ENCODE data around the gene CD93.

CD93 gene

DNA sequence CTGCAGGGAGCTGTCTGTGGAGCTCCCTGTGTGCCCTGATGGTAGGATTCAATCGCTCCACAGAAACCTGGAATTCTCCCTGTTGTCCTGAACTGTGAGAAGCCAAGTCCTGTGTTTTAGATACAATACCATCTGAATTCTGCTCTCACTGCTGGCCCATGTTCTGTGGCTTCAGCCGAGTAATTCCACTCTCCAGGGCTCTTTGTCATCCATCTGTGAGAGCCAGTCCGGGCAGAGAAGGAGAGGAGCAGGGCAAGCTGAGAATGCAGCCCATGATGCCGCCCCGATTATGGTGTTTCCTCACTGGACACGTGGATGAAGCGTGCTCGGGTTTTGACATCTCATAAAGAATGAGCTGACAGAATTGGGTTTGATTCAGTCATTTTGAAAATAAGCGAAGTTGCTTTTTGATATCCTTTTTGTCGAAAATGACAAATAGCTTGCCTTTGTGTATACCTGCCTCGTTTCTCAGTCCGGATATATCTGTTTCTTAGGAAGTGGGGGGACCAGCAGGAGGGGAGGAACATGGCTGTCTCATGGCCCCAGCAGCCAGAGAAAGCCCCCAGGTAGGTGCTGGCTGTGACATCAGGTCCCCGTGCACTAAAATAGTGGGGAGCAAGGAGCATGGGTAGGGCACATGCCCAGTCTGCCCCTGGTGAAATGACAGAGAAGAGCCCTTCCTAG is 8.2 kb upstream of the CD93 start:
- TF ChIP-seq ZNF384 (IDR thresholded peaks at IDR 0.05): no peak
- no peak for TF ChIP-seq L3MBTL2 (conservative IDR thresholded peaks at IDR 0.05)
- TF ChIP-seq FOXM1 (IDR thresholded peaks at IDR 0.05; ENCODE audit: borderline replicate concordance): no peak
- no peak for TF ChIP-seq SUZ12 (IDR thresholded peaks at IDR 0.05)
- TF ChIP-seq TARDBP (IDR thresholded peaks at IDR 0.05): no peak
- no peak for TF ChIP-seq ELF4 (IDR thresholded peaks at IDR 0.05)
- TF ChIP-seq BHLHE40 (IDR thresholded peaks at IDR 0.05; ENCODE audit: borderline replicate concordance): no peak
- no peak for TF ChIP-seq FOXA1 (IDR thresholded peaks at IDR 0.05)
- TF ChIP-seq FOXK2 (IDR thresholded peaks at IDR 0.05): no peak
- no peak for DNase-seq (ENCODE audit: extremely low spot score)
- CTCF ChIA-PET: interaction anchor here (0.7 kb wide), 1 partner anchor 77 kb away, joined by 3 read pairs; no protein-coding TSS in a partner anchor
- POLR2A ChIA-PET: no interaction called here

DNA sequence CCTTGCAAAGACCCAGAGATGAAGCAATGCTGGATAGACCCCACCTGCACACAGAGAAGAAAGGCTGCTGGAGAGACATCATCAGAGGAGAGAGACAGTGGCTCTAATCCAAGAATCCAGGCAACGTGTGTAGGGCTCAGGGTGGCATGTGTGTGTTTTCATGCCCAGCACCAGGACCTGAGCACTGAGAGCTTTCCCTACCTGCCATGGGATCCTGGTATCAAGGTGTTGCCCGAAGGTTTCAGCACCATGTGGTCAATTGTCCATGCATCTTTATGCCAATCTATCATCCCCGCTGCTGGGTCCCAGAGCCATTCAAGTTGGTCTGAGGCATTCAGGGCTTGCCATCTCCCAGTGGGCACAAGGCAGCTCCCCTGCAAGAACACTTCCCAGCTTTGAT is 7.5 kb upstream of the CD93 start:
- DNase-seq (ENCODE audit: extremely low spot score): no peak
- CTCF ChIA-PET: interaction anchor here (0.7 kb wide), 1 partner anchor 77 kb away, joined by 3 read pairs; no protein-coding TSS in a partner anchor
- POLR2A ChIA-PET: no interaction called here
- TF ChIP-seq FOXA1 (IDR thresholded peaks at IDR 0.05) (no peak), BHLHE40 (IDR thresholded peaks at IDR 0.05; ENCODE audit: borderline replicate concordance) (no peak), ELF4 (IDR thresholded peaks at IDR 0.05) (no peak), FOXM1 (IDR thresholded peaks at IDR 0.05; ENCODE audit: borderline replicate concordance) (no peak), SUZ12 (IDR thresholded peaks at IDR 0.05) (no peak), LEF1 (IDR thresholded peaks at IDR 0.05; ENCODE audit: borderline replicate concordance) (no peak), HDGF (IDR thresholded peaks at IDR 0.05; ENCODE audit: borderline replicate concordance) (no peak)

DNA sequence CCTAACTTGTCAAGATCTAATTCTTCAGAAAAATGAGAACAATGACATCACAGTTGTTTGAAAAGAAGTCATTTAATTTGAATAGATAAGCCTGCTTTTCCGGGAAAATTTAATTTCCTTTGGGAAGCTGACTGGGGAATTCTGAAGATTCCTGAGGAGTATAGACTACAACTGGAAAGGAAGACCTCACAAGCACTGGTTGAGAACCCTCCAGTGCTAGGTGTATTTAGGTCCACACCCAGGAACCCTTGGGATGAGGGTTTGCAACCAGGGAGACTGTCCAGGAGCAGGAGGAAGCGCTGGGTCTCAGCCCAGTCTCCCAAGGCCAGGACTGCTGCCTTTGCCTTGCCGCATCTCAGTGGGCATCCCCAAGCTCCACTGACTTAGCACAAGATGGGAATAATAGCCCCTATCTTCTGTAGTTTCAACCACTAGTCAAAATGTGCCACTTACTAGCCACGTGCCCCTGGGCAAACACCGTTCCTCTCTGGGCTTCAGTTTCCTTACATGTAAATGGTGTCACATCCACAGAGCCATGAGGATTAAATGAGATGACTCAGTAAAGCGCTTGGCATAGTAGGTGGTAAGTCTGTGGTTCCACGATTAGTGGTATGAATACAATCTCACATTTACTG is 6.9 kb upstream of the CD93 start:
- DNase-seq (ENCODE audit: extremely low spot score): no peak
- POLR2A ChIA-PET: interaction anchor here (1.0 kb wide), 1 partner anchor 17 kb away, joined by 3 read pairs; no protein-coding TSS in a partner anchor
- TF ChIP-seq LEF1 (IDR thresholded peaks at IDR 0.05; ENCODE audit: borderline replicate concordance) (no peak), FOXM1 (IDR thresholded peaks at IDR 0.05; ENCODE audit: borderline replicate concordance) (no peak), NFRKB (IDR thresholded peaks at IDR 0.05) (no peak), L3MBTL2 (conservative IDR thresholded peaks at IDR 0.05) (no peak), FOXA1 (IDR thresholded peaks at IDR 0.05) (no peak), SUZ12 (IDR thresholded peaks at IDR 0.05) (no peak), ZNF384 (IDR thresholded peaks at IDR 0.05) (no peak), ELF4 (IDR thresholded peaks at IDR 0.05) (no peak), TARDBP (IDR thresholded peaks at IDR 0.05) (no peak), BHLHE40 (IDR thresholded peaks at IDR 0.05; ENCODE audit: borderline replicate concordance) (no peak), HDGF (IDR thresholded peaks at IDR 0.05; ENCODE audit: borderline replicate concordance) (no peak), ARNT (IDR thresholded peaks at IDR 0.05) (no peak)
- TF ChIP-seq, protein P1, sequence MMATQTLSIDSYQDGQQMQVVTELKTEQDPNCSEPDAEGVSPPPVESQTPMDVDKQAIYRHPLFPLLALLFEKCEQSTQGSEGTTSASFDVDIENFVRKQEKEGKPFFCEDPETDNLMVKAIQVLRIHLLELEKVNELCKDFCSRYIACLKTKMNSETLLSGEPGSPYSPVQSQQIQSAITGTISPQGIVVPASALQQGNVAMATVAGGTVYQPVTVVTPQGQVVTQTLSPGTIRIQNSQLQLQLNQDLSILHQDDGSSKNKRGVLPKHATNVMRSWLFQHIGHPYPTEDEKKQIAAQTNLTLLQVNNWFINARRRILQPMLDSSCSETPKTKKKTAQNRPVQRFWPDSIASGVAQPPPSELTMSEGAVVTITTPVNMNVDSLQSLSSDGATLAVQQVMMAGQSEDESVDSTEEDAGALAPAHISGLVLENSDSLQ (IDR thresholded peaks at IDR 0.05): no peak
- CTCF ChIA-PET: interaction anchor here (1.1 kb wide), 1 partner anchor 14 kb away, joined by 5 read pairs; no protein-coding TSS in a partner anchor

DNA sequence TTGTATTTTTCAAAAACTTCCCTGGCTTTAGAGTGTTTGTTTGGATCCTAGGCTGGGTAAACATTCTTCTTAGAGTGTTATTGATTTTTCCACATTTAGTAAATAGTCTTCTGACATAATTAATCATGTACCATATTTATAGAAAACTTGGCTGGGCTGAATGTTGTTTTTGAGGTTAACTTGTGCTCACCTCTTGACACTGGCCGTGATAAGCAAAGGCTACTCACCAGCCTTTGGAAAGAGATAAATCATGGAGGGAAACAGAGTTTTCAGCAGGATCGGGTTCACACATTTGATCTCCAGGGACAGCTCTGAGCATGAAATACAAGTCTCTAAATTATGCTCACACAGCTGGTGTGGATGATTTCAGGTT is 6.2 kb upstream of the CD93 start:
- CTCF ChIA-PET: interaction anchor here (0.7 to 1.1 kb wide), 2 partner anchors 13 to 1372 kb away, joined by 3 to 5 read pairs; no protein-coding TSS in a partner anchor
- DNase-seq (ENCODE audit: extremely low spot score): no peak
- POLR2A ChIA-PET: interaction anchor here (1.0 kb wide), 1 partner anchor 17 kb away, joined by 3 read pairs; no protein-coding TSS in a partner anchor
- TF ChIP-seq LEF1 (IDR thresholded peaks at IDR 0.05; ENCODE audit: borderline replicate concordance) (no peak), ARNT (IDR thresholded peaks at IDR 0.05) (no peak), TARDBP (IDR thresholded peaks at IDR 0.05) (no peak), NFRKB (IDR thresholded peaks at IDR 0.05) (no peak), SP1 (IDR thresholded peaks at IDR 0.05) (no peak), L3MBTL2 (conservative IDR thresholded peaks at IDR 0.05) (no peak), HDGF (IDR thresholded peaks at IDR 0.05; ENCODE audit: borderline replicate concordance) (no peak), ELF4 (IDR thresholded peaks at IDR 0.05) (no peak), CTBP1 (IDR thresholded peaks at IDR 0.05; ENCODE audit: borderline replicate concordance) (no peak), ZNF384 (IDR thresholded peaks at IDR 0.05) (no peak), SUZ12 (IDR thresholded peaks at IDR 0.05) (no peak), BHLHE40 (IDR thresholded peaks at IDR 0.05; ENCODE audit: borderline replicate concordance) (no peak), FOXA1 (IDR thresholded peaks at IDR 0.05) (no peak), FOXM1 (IDR thresholded peaks at IDR 0.05; ENCODE audit: borderline replicate concordance) (no peak), FOXK2 (IDR thresholded peaks at IDR 0.05) (no peak)

DNA sequence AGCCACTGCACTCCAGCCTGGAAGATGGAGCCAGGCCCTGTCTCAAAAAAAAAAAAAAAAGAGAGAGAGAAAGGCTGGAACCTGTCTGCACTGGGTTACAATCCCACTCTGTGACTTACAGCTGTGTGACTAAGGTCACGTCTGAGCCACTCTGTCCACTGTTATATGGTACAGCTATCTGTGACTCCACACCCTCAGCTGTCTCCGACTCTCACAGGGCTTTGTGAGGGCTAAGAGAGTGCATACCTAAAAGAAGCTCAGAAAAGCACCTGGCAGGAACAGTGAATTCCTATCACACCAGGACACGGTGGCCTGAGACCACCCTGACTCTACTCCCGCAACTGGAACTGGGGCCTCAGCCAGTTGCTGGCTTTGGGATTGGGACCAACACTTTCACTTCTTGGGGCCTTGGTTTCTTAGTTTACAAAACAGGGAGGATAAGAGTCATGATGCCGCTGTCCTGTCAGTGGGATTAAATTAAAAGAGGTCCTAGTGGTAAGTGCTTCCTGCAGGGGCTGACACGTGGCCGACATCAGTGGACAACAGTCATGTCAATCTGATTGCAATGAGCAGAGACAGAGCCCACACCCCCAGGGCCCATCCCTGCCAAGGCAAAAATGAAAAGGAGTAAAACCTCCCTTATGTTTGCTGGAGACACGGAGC is 5.7 kb upstream of the CD93 start:
- CTCF ChIA-PET: interaction anchor here (0.7 to 1.1 kb wide), 2 partner anchors 12 to 1372 kb away, joined by 3 to 5 read pairs; no protein-coding TSS in a partner anchor
- TF ChIP-seq CTBP1 (IDR thresholded peaks at IDR 0.05; ENCODE audit: borderline replicate concordance): no peak
- TF ChIP-seq ZNF384 (IDR thresholded peaks at IDR 0.05): no peak
- no peak for TF ChIP-seq TARDBP (IDR thresholded peaks at IDR 0.05)
- TF ChIP-seq SUZ12 (IDR thresholded peaks at IDR 0.05): no peak
- TF ChIP-seq HDGF (IDR thresholded peaks at IDR 0.05; ENCODE audit: borderline replicate concordance): no peak
- POLR2A ChIA-PET: interaction anchor here (1.0 kb wide), 1 partner anchor 16 kb away, joined by 3 read pairs; no protein-coding TSS in a partner anchor
- DNase-seq (ENCODE audit: extremely low spot score): no peak

DNA sequence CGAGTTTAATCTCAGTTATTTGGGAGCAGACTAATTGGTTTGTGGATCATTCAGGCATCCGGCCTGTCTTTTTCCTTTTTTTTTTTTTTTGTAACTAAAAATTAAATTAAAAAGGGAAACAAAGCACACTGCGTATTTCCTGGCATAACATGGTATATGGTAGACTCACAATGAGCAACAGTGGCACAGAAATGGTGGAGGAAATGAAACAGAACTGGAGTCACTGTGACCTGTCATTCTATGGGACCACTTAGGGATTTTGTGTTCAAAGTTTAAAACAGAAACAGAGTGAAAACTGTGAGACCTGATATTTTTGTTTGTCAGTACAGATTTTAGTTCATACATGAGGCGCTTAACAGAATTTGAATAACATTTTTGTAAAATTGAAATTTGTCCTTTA is 4.8 kb upstream of the CD93 start:
- TF ChIP-seq FOXM1 (IDR thresholded peaks at IDR 0.05; ENCODE audit: borderline replicate concordance) (no peak), FOXA1 (IDR thresholded peaks at IDR 0.05) (no peak), SUZ12 (IDR thresholded peaks at IDR 0.05) (no peak), NFRKB (IDR thresholded peaks at IDR 0.05) (no peak), FOXK2 (IDR thresholded peaks at IDR 0.05) (no peak)
- DNase-seq (ENCODE audit: extremely low spot score): no peak
- POLR2A ChIA-PET: no interaction called here
- CTCF ChIA-PET: interaction anchor here (0.7 kb wide), 1 partner anchor 11 kb away, joined by 6 read pairs; no protein-coding TSS in a partner anchor

Data from HEK293T (cell line).